Subcutaneous adipose tissue (tissue), 4 donors: ENCODE measurements around the gene ADAM33. TPM values are rescaled to one million over a fixed set of nuclear protein-coding genes. Genes with fewer than 3 reads are reported as not detected.

ENCODE experiments used
- CTCF ChIP-seq: fragments of 450-650 bp; IDR thresholded peaks from one replicate; pipeline ENCODE4 v1.5.1; 2016; ENCODE audit warnings: low read depth, mild to moderate bottlenecking, control low read depth, antibody characterized with exemption, moderate library complexity
- total RNA-seq, 4 donors: library from RNA; depleted of rRNA; stranded (reverse); fragments of >200 nt; gene quantifications; one replicate each; pipeline ENCODE4 v1.1.0, GENCODE V29; 2016

Gene ADAM33
- total RNA-seq, 4 donors from 2014 or later = 23.6 to 43.9 (median 39.0) TPM

- no peak for TF ChIP-seq CTCF
These were observed 10.9 kb downstream of the ADAM33 start for GRCh38 chr20:3670945-3671344.

GRCh38 chr20:3670511-3670910, 11.3 kb downstream of the ADAM33 start:
- no peak for TF ChIP-seq CTCF

- no peak for TF ChIP-seq CTCF
These were observed 12.0 kb downstream of the ADAM33 start for GRCh38 chr20:3669710-3670367.

DNA sequence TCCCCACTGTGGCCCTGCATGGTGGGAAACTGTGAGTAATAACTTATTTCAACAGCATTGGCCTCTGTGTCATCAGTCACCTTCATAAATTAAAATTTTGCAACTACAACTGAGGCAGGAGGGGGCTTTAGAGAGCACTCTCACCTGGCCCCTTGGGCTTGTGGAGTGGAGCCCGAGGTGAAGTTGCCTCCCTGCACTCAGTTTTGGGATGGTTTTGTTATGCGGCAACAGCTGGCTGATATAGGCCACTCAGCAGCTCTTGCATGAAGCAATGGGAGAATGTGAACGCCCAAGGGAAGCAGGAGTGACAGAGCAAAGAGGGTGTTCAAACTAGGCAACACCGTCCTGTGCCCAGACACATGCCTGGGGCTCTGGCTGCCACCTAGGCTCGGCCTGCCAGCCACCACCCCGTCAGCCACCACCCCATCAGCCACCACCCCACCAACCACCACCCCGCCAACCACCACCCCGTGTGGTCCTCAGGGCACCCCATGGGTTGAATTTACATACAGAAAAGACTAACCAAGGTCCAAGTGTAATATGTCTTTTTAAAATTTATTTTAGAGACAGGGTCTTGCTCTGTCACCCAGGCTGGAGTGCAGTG, 14.3 kb downstream of the ADAM33 start:
- no peak for TF ChIP-seq CTCF

GRCh38 chr20:3663858-3664257, 18.0 kb downstream of the ADAM33 start:
- no peak for TF ChIP-seq CTCF

DNA sequence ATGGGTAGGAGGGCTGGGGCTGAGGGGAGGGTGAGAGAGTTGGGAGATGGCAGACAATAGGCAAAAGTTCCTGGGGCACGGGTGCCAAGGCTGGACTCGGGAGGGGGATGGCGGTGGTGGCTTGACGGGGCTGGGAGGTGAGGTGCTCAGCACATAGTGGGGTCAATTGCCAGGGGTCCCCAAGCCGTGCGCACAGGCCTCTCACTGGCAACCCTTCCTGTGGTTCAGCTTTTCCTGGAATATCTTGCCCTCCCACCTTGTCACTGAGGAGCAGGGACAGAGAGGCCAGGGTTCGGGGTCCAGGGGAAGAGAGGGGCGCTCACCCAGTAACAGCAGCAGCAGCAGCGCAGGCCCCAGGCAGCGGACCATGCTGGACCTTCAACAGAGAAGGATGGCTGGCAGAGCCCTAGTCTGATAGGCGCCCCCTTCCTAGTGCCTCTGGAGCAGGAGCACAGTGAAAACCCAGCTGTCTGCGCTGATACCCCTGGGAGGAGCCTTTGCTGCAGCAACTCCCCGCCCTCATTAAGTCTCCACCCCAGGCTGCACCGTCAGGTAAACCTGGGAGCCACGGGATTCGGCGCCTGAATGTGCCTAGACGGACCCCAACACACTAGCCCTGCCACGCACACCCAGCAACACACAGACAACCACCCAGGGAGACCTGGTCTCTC, 18.6 kb downstream of the ADAM33 start, which contains the start of gene GFRA4:
Gene GFRA4 (minus strand): TSS at position 369 of the 671 bp plus-strand sequence. CDS start 0 bp downstream, at position 369.
- no peak for TF ChIP-seq CTCF

- no peak for TF ChIP-seq CTCF
These were observed 19.8 kb downstream of the ADAM33 start for GRCh38 chr20:3661814-3662665.
